Mucosa of rectum (tissue), 2 donors: ENCODE measurements around the gene DNALI1.

ENCODE experiments used
- H3K27ac ChIP-seq, 2 donors: one replicate each; pipeline ENCODE4 v1.7.0; 2013; ENCODE audit warnings: inconsistent platforms in 2 of 2, low read depth in 2 of 2, low read length in 2 of 2
- H3K27me3 ChIP-seq, 2 donors: one replicate each; pipeline ENCODE4 v1.7.0; 2013; ENCODE audit warnings: low read length in 2 of 2; ENCODE audit not compliant: control insufficient read depth in 2 of 2, insufficient read depth in 2 of 2
- H3K36me3 ChIP-seq, 2 donors: one replicate each; pipeline ENCODE4 v1.7.0; 2013; ENCODE audit warnings: low read length in 2 of 2; ENCODE audit not compliant: control insufficient read depth in 2 of 2, insufficient read depth in 2 of 2
- H3K4me1 ChIP-seq, 2 donors: one replicate each; pipeline ENCODE4 v1.7.0; 2013; ENCODE audit warnings: low read length in 2 of 2, mild to moderate bottlenecking in 1 of 2; ENCODE audit not compliant: control insufficient read depth in 2 of 2, insufficient read depth in 2 of 2
- H3K4me3 ChIP-seq, 2 donors: one replicate each; pipeline ENCODE4 v1.7.0; 2013; ENCODE audit warnings: low read length in 2 of 2
- H3K9ac ChIP-seq, 2 donors: one replicate each; pipeline ENCODE4 v1.7.0; 2013; ENCODE audit warnings: low read length in 2 of 2, low read depth in 1 of 2, mild to moderate bottlenecking in 1 of 2
- H3K9me3 ChIP-seq, 2 donors: one replicate each; pipeline ENCODE4 v1.7.0; 2013; ENCODE audit warnings: low read length in 2 of 2; ENCODE audit not compliant: control insufficient read depth in 2 of 2
- donor health status: healthy.
- donor health status: Normal muscosa, but diverticular disease.

DNALI1 gene

GRCh38 chr1:37599940-37600339, 43.2 kb downstream of the DNALI1 start:
- Histone ChIP-seq H3K27ac (no peak overlapping the region), H3K27me3 (no peaks in the 10 kb centered on the region), H3K4me3 (no peak overlapping the region), H3K36me3 (no peaks in the 10 kb centered on the region), H3K4me1 (peaks cover 5 to 10% of the 10 kb centered on the region in 2 donors), H3K9me3 (no peaks in the 10 kb centered on the region), H3K9ac (no peak overlapping the region)

DNA sequence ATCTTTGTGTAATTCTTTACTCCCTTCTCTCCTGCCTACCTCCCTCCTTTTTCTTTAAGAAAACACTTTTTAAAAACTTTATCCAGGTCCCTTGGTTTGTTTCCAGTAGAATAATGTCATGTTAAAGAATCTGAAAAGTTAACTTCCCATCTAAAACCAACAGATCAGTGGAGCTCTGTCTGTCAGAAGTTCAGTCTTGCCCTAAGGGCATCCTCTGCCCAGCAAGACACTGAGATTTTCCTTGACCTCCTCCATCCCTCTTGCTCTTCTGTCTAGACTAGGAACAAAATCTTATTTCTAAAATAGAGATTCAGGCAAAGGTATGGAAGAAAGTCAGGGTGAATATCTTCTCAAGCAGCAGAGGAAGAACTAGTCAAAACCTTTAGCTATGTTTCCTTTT, 44.7 kb downstream of the DNALI1 start:
- no peaks in the 10 kb centered on the region for H3K36me3 ChIP-seq
- no peaks in the 10 kb centered on the region for H3K9me3 ChIP-seq
- H3K4me1 ChIP-seq = no peaks in the 10 kb centered on the region
- no peak overlapping the region for H3K9ac ChIP-seq
- H3K27ac ChIP-seq = no peak overlapping the region
- no peaks in the 10 kb centered on the region for H3K27me3 ChIP-seq
- no peak overlapping the region for H3K4me3 ChIP-seq

GRCh38 chr1:37602750-37603694, 46.3 kb downstream of the DNALI1 start:
- Histone ChIP-seq H3K27me3 (no peaks in the 10 kb centered on the region), H3K27ac (no peak overlapping the region), H3K4me3 (no peak overlapping the region), H3K9ac (no peak overlapping the region), H3K4me1 (no peaks in the 10 kb centered on the region), H3K9me3 (no peaks in the 10 kb centered on the region), H3K36me3 (no peaks in the 10 kb centered on the region)

GRCh38 chr1:37605061-37605650, 48.4 kb downstream of the DNALI1 start:
- Histone ChIP-seq H3K9ac (no peak overlapping the region), H3K4me1 (no peaks in the 10 kb centered on the region), H3K27me3 (peaks cover 0 to 2% of the 10 kb centered on the region in 2 donors), H3K4me3 (no peak overlapping the region), H3K27ac (no peak overlapping the region), H3K36me3 (no peaks in the 10 kb centered on the region), H3K9me3 (no peaks in the 10 kb centered on the region)

DNA sequence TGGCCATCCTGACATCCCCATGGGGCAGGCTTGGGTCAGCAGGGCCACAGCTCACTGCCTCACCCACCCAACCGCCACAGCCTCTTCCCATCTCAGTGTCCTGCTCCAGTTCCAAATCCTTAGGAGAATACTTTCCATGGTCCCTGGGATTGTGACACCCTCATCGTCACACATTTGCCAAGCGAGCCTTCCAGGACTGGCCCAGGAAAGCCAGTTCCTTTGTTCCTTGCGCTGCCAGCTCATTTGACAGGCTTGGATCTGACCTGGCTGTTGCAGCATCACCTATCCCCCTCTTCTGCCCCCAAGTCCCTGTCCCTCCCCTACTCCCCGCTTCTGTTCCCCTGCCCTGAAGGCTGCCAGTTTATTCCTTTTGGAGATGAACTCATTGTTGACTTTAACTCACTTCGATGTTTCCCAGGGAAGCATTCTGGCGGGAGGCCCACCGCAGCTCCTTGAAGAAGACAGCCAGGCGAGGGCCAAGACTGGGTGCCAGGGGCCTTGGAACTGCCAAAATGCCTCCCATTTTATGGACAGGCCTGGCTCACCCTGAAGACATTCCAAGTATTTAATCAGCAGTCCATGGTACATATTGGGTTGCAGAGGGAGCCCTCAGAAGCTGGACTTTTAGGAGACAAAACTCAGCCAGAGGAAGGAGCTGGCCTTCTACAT, 49.2 kb downstream of the DNALI1 start:
- H3K9me3 ChIP-seq = no peaks in the 10 kb centered on the region
- no peaks in the 10 kb centered on the region for H3K4me1 ChIP-seq
- H3K4me3 ChIP-seq = no peak overlapping the region
- H3K27me3 ChIP-seq = peaks cover 0 to 2% of the 10 kb centered on the region in 2 donors
- no peak overlapping the region for H3K9ac ChIP-seq
- H3K27ac ChIP-seq = no peak overlapping the region
- no peaks in the 10 kb centered on the region for H3K36me3 ChIP-seq

DNA sequence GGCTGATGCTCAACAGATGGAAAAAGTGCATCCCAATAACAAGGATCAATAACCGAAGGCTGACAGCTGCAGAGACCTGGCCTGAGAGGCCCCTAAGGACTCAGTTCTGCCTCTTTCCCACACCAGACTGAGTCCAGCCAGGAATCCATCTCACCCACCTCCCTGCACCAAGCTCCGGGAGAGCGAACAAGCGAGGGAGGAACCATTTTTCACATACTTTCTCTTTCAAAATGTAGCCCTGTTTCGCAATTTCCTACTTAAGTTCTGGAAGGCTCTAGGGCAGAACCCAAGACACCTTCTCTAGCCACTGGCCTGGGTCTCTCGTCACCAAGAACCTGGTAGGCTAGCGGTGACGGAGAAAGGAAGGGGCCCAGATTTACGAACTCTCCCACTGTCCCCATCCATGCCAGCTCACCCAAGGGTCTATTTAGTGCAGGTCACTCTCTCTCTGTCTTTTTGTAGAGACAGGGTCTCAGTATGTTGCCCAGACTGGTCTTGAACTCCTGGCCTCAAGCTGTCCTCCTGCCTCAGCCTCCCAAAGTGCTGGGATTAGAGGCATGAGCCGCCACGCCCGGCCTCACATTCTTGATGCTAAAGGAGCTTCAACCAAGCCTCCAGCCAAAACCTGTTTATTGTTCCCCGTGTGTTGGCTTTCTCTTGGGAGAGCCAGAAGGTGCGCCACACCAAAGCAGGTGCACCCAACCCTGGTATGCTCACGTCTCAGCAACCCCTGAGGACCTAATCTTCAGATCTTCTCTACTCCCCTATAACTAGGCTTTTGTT, 49.9 kb downstream of the DNALI1 start:
- no peak overlapping the region for H3K9ac ChIP-seq
- H3K27ac ChIP-seq = no peak overlapping the region
- no peaks in the 10 kb centered on the region for H3K9me3 ChIP-seq
- peaks cover 0 to 2% of the 10 kb centered on the region in 2 donors for H3K27me3 ChIP-seq
- no peaks in the 10 kb centered on the region for H3K4me1 ChIP-seq
- no peak overlapping the region for H3K4me3 ChIP-seq
- H3K36me3 ChIP-seq = no peaks in the 10 kb centered on the region

DNA sequence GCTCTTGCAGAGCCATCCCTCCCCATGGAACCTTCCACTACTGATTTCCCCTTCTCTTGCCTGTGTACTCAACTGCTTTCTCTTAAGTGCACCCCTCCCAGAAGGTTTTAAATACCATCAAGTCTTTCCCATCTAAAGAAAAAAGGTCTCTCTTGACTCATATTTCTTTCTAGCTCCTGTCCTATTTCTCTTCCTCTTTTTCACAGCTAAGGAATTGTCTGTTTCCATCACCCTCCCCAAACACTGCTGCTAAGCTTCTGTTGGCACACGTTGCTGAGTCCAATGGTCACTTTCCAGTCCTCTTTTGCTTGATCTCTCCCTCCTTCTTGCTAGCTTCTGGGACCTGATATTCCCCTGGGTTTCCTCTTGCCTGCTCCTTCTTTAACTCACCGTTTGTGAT, 52.3 kb downstream of the DNALI1 start:
- H3K27me3 ChIP-seq = peaks cover 0 to 2% of the 10 kb centered on the region in 2 donors
- H3K27ac ChIP-seq = no peak overlapping the region
- no peak overlapping the region for H3K9ac ChIP-seq
- no peaks in the 10 kb centered on the region for H3K9me3 ChIP-seq
- H3K4me1 ChIP-seq = no peaks in the 10 kb centered on the region
- H3K4me3 ChIP-seq = no peak overlapping the region
- H3K36me3 ChIP-seq = no peaks in the 10 kb centered on the region

DNA sequence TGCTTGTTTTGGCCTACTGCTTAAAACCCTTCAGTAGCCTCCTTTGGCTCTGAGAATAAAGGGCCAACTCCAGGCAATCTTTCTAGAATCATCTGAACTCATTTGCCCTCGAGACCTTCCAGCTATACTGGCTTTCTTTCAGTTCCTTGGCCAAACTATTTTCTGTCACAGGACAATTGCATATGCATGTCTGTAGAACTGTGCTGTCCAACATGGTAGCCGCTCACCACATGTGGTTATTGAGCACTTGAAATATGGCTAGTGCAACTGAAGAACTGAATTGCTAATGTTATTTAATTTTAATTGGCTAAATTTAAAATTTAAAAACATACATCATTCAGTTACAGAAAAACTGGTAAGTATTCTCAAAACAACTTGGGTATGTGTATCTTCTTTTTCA, 53.3 kb downstream of the DNALI1 start:
- no peak overlapping the region for H3K9ac ChIP-seq
- no peaks in the 10 kb centered on the region for H3K4me1 ChIP-seq
- no peaks in the 10 kb centered on the region for H3K36me3 ChIP-seq
- H3K27me3 ChIP-seq = peaks cover 0 to 2% of the 10 kb centered on the region in 2 donors
- H3K27ac ChIP-seq = no peak overlapping the region
- H3K4me3 ChIP-seq = no peak overlapping the region
- H3K9me3 ChIP-seq = no peaks in the 10 kb centered on the region

GRCh38 chr1:37612186-37612585, 55.4 kb downstream of the DNALI1 start:
- Histone ChIP-seq H3K27ac (no peak overlapping the region), H3K9ac (no peak overlapping the region), H3K9me3 (no peaks in the 10 kb centered on the region), H3K4me3 (no peak overlapping the region), H3K4me1 (no peaks in the 10 kb centered on the region), H3K36me3 (no peaks in the 10 kb centered on the region), H3K27me3 (peaks cover 0 to 2% of the 10 kb centered on the region in 2 donors)
